Fibroblast of skin of scalp (primary cell): Measurements from ENCODE around the gene PITPNC1.
"Not testable (repeated sequence)": the region's sequence is repeated elsewhere in the genome, so short reads cannot be mapped to it uniquely, and the experiment has no call there.

ENCODE experiments used
- DNase-seq: peaks from one replicate; pipeline ENCODE4 v3.0.0-alpha.2; 2013

PITPNC1 gene

GRCh38 chr17:67557052-67557845 lies 180.2 kb downstream of the PITPNC1 start:
- no peak for DNase-seq

- DNase-seq: peak; percentile 65
Observed at GRCh38 chr17:67557921-67558320, 180.8 kb downstream of the PITPNC1 start.

GRCh38 chr17:67558740-67559380 lies 181.8 kb downstream of the PITPNC1 start:
- DNase-seq: no peak

GRCh38 chr17:67559381-67559966 lies 182.4 kb downstream of the PITPNC1 start:
- DNase-seq: no peak

GRCh38 chr17:67562005-67562404 lies 184.9 kb downstream of the PITPNC1 start:
- DNase-seq: peak; percentile 12

GRCh38 chr17:67563692-67564228 lies 186.7 kb downstream of the PITPNC1 start:
- DNase-seq: no peak

GRCh38 chr17:67565068-67565467 lies 188.0 kb downstream of the PITPNC1 start:
- DNase-seq: no peak

GRCh38 chr17:67566656-67567055 lies 189.6 kb downstream of the PITPNC1 start:
- DNase-seq: no peak

GRCh38 chr17:67569015-67569451 lies 192.0 kb downstream of the PITPNC1 start:
- no peak for DNase-seq

- DNase-seq: no peak
Observed at GRCh38 chr17:67569873-67570272, 192.8 kb downstream of the PITPNC1 start.

- no peak for DNase-seq
Observed at GRCh38 chr17:67570797-67571196, 193.7 kb downstream of the PITPNC1 start.

- no peak for DNase-seq
Observed at GRCh38 chr17:67571478-67571877, 194.4 kb downstream of the PITPNC1 start.

- no peak for DNase-seq
Observed at GRCh38 chr17:67573987-67574657, 197.0 kb downstream of the PITPNC1 start.

- DNase-seq: no peak
Observed at GRCh38 chr17:67574658-67575293, 197.7 kb downstream of the PITPNC1 start.

GRCh38 chr17:67575325-67575724 lies 198.2 kb downstream of the PITPNC1 start:
- DNase-seq: no peak

- DNase-seq: no peak
Observed at GRCh38 chr17:67576471-67577115, 199.5 kb downstream of the PITPNC1 start.

- no peak for DNase-seq
Observed at GRCh38 chr17:67577429-67578141, 200.5 kb downstream of the PITPNC1 start.

- no peak for DNase-seq
Observed at GRCh38 chr17:67578142-67578457, 201.0 kb downstream of the PITPNC1 start.

GRCh38 chr17:67578679-67579405 lies 201.8 kb downstream of the PITPNC1 start:
- DNase-seq: not testable (repeated sequence)

- no peak for DNase-seq
Observed at GRCh38 chr17:67582673-67583081, 205.6 kb downstream of the PITPNC1 start.
